NCI-H82 (cell line): ENCODE results near the gene SSB.
A peak's percentile ranks its signal among the peaks of the same experiment; 100 is the strongest.
"Not testable (repeated sequence)": the region's sequence is repeated elsewhere in the genome, so short reads cannot be mapped to it uniquely, and the experiment has no call there.

ENCODE experiments used
- DNase-seq: peaks from one replicate; lab custom pipeline; 2025; lab: John Stamatoyannopoulos, UW

Gene SSB

GRCh38 chr2:169798718-169799592 lies at the start of gene SSB:
Gene SSB, plus strand, starts transcription at chr2:169798871. Its CDS starts 2,090 bp downstream, at chr2:169800961.
- DNase-seq = peak; percentile 96

- no peak for DNase-seq
These were observed 45.9 kb upstream of the SSB start for GRCh38 chr2:169752752-169753151.

- DNase-seq = no peak
These were observed 43.4 kb upstream of the SSB start for GRCh38 chr2:169755083-169755870.

GRCh38 chr2:169756342-169756741 lies 42.3 kb upstream of the SSB start:
- no peak for DNase-seq

GRCh38 chr2:169757356-169757755 lies 41.3 kb upstream of the SSB start:
- no peak for DNase-seq

GRCh38 chr2:169757778-169758177 lies 40.9 kb upstream of the SSB start:
- DNase-seq = no peak

- no peak for DNase-seq
These were observed 38.7 kb upstream of the SSB start for GRCh38 chr2:169759987-169760386.

GRCh38 chr2:169760798-169761197 lies 37.9 kb upstream of the SSB start:
- not testable (repeated sequence) for DNase-seq

GRCh38 chr2:169761251-169761969 lies 37.3 kb upstream of the SSB start:
- DNase-seq = no peak

- no peak for DNase-seq
These were observed 36.7 kb upstream of the SSB start for GRCh38 chr2:169761970-169762292.

GRCh38 chr2:169765523-169765922 lies 33.1 kb upstream of the SSB start:
- DNase-seq = no peak

GRCh38 chr2:169767243-169767888 lies 31.3 kb upstream of the SSB start:
- peak; percentile 49 for DNase-seq

GRCh38 chr2:169768262-169768995 lies 30.2 kb upstream of the SSB start:
- no peak for DNase-seq

- no peak for DNase-seq
These were observed 27.6 kb upstream of the SSB start for GRCh38 chr2:169771021-169771420.

- DNase-seq = no peak
These were observed 27.1 kb upstream of the SSB start for GRCh38 chr2:169771612-169772011.

- DNase-seq = peak; percentile 49
These were observed 26.0 kb upstream of the SSB start for GRCh38 chr2:169772651-169773050.

- no peak for DNase-seq
These were observed 23.3 kb upstream of the SSB start for GRCh38 chr2:169775354-169775753.

GRCh38 chr2:169775765-169776164 lies 22.9 kb upstream of the SSB start:
- DNase-seq = no peak

GRCh38 chr2:169776252-169776761 lies 22.4 kb upstream of the SSB start:
- no peak for DNase-seq

- no peak for DNase-seq
These were observed 20.2 kb upstream of the SSB start for GRCh38 chr2:169778446-169778845.
